Smooth muscle cell (in vitro differentiated cells): ENCODE data around the gene TTC39B. TPM values are rescaled to one million over a fixed set of nuclear protein-coding genes. Genes with fewer than 3 reads are reported as not detected.

Experiments used
- DNase-seq: peaks from one replicate; lab custom pipeline; 2025; ENCODE audit not compliant: unreplicated experiment; lab: John Stamatoyannopoulos, UW
- H2AFZ ChIP-seq: fragments of 200-600 bp; sonication (generic); 2 replicates; pipeline ENCODE4 v1.6.0; 2016; ENCODE audit warnings: antibody characterized with exemption, low read depth, mild to moderate bottlenecking
- H3F3A ChIP-seq: fragments of 200-600 bp; sonication (generic); 2 replicates; pipeline ENCODE4 v1.6.0; 2017; ENCODE audit warnings: antibody characterized with exemption, low read depth
- H3K27ac ChIP-seq: fragments of 200-600 bp; sonication (generic); 2 replicates; pipeline ENCODE4 v1.5.1; 2016; ENCODE audit warnings: low read depth, mild to moderate bottlenecking
- H3K27me3 ChIP-seq: fragments of 200-600 bp; sonication (generic); 2 replicates; pipeline ENCODE4 v1.6.1; 2016; ENCODE audit warnings: low read depth, mild to moderate bottlenecking
- H3K36me3 ChIP-seq: fragments of 200-600 bp; sonication (generic); 2 replicates; pipeline ENCODE4 v1.5.1; 2016; ENCODE audit warnings: low read depth
- H3K4me1 ChIP-seq: fragments of 200-600 bp; sonication (generic); 2 replicates; pipeline ENCODE4 v1.5.1; 2016; ENCODE audit warnings: low read depth
- H3K4me2 ChIP-seq: fragments of 200-600 bp; sonication (generic); 2 replicates; pipeline ENCODE4 v1.6.0; 2016; ENCODE audit warnings: mild to moderate bottlenecking
- H3K4me3 ChIP-seq: fragments of 200-600 bp; sonication (generic); 2 replicates; pipeline ENCODE4 v1.5.1; 2016; ENCODE audit warnings: mild to moderate bottlenecking
- H3K79me2 ChIP-seq: fragments of 200-600 bp; sonication (generic); 2 replicates; pipeline ENCODE4 v1.6.0; 2016; ENCODE audit warnings: low read depth, mild to moderate bottlenecking
- H3K9ac ChIP-seq: fragments of 200-600 bp; sonication (generic); 2 replicates; pipeline ENCODE4 v1.6.0; 2016; ENCODE audit warnings: low read depth
- H3K9me3 ChIP-seq: fragments of 200-600 bp; sonication (generic); replicated peaks from 2 replicates; pipeline ENCODE4 v1.5.1; 2016; ENCODE audit warnings: low read depth
- H4K20me1 ChIP-seq: fragments of 200-600 bp; sonication (generic); 2 replicates; pipeline ENCODE4 v1.6.0; 2016; ENCODE audit warnings: low read depth
- WGBS: methylation state at CpG from one replicate; pipeline ENCODE4 v1.1.7; 2016; ENCODE audit warnings: low lambda C conversion rate; 5-methylcytosine and 5-hydroxymethylcytosine counted together
- polyA plus RNA-seq: library from polyadenylated mRNA; unstranded; fragments of >200 nt; fragmentation: Nextera tagmentation; extraction: Ambion mirVana; gene quantifications from 2 replicates; pipeline ENCODE4 v1.2.1, GENCODE V29; 2016
- total RNA-seq: library from RNA; depleted of rRNA; stranded (reverse); fragments of >200 nt; gene quantifications from 2 replicates; pipeline ENCODE4 v1.2.3, GENCODE V29; 2014
- TF ChIP-seq, protein P1 (sequence below): fragments of 200-600 bp; sonication (generic); IDR thresholded peaks from 2 replicates; pipeline ENCODE4 v1.5.1; 2017; ENCODE audit warnings: borderline replicate concordance, mild to moderate bottlenecking, antibody characterized with exemption; ENCODE audit not compliant: insufficient read depth, poor library complexity, severe bottlenecking

Gene TTC39B
- total RNA-seq (12.1 and 13.3 TPM in 2 replicates), polyA plus RNA-seq (3.5 and 3.8 TPM in 2 replicates)

DNA sequence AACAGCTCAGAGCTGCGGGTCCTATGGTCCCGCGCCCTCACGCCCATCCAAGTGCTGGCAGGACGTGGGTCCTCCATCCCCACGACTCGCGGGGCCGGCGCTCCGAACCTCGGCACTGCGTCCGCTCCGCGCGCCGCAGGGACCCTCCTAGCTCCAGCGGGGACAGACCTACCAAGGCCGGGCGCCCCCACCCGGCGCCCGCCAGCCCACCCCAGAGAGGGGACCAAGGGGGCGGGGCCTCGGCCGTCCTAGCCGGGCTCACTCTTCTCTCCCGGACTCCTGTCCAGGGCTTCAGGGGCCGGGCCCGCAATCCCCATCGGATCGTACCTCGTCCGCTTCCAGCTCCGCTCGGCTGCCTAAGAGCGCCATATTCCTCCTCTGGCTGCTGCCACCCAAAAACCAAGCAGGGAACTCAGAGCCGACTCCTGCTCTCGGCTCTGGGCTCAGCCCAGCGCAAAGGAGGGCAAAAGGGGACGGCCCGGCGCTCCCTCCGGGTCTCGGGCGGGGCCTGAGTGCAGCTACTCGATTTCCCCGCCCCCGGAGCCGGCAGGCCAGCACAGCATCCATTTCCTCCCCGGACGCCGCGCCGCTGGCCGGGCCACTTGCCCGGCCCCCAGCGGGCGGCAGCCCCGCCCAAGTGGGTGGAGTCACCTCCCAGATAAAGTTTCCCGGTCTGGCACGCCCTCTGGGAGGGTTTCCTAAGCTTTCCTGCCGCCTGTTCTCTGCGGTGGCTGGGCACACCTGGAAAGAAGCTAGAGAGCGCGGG lies at the start of gene TTC39B:
TTC39B (minus strand) TSS at position 460 of the 766 bp plus-strand sequence; CDS start at position 369, 91 bp downstream.
- peak within 1 kb of the TSS; percentile 87 for H3K4me3 ChIP-seq
- H3K27ac ChIP-seq = peak within 1 kb of the TSS; percentile 30
- TF ChIP-seq, protein P1, sequence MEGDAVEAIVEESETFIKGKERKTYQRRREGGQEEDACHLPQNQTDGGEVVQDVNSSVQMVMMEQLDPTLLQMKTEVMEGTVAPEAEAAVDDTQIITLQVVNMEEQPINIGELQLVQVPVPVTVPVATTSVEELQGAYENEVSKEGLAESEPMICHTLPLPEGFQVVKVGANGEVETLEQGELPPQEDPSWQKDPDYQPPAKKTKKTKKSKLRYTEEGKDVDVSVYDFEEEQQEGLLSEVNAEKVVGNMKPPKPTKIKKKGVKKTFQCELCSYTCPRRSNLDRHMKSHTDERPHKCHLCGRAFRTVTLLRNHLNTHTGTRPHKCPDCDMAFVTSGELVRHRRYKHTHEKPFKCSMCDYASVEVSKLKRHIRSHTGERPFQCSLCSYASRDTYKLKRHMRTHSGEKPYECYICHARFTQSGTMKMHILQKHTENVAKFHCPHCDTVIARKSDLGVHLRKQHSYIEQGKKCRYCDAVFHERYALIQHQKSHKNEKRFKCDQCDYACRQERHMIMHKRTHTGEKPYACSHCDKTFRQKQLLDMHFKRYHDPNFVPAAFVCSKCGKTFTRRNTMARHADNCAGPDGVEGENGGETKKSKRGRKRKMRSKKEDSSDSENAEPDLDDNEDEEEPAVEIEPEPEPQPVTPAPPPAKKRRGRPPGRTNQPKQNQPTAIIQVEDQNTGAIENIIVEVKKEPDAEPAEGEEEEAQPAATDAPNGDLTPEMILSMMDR = no peak
- H3F3A ChIP-seq = peaks cover 5% of the 10 kb centered on the region
- no peaks in the 10 kb centered on the region for H3K27me3 ChIP-seq
- H3K9me3 ChIP-seq = no peaks in the 10 kb centered on the region
- peaks cover 18% of the 10 kb centered on the region for H3K79me2 ChIP-seq
- no peaks in the 10 kb centered on the region for H3K36me3 ChIP-seq
- no peaks in the 10 kb centered on the region for H4K20me1 ChIP-seq
- DNase-seq = peak; percentile 83
- H3K9ac ChIP-seq = peak within 1 kb of the TSS; percentile 52
- H3K4me2 ChIP-seq = peak within 1 kb of the TSS; percentile 92
- WGBS = under 1% methylated on average over 52 of the region's 67 CpGs
- H3K4me1 ChIP-seq = no peaks in the 10 kb centered on the region
- peak within 1 kb of the TSS; percentile 90 for H2AFZ ChIP-seq

DNA sequence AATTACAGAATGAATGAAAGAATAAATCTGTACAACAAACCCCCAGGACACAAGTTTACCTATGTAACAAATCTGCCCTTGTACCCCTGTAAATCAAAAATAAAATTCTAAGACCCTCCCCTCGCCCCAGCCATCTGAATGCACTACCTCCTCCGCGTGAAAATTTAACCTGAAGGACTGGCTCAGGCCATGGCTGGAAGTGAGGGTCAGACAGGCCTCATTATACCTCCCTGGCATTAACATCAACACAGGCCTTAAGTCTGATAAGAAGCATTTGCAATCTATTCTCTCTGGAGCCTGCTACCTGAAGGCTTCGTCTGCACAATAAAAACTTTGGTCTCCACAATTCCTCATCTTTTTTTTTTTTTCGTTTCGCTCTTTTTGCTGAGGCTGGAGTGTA lies 48.7 kb upstream of the TTC39B start:
- 81% methylated on average over 6 of the region's 6 CpGs for WGBS
- Histone ChIP-seq H2AFZ (peak overlapping the region; percentile 59), H3K4me2 (no peak overlapping the region), H3K79me2 (no peaks in the 10 kb centered on the region), H3K36me3 (no peaks in the 10 kb centered on the region), H3K27me3 (no peaks in the 10 kb centered on the region), H3K4me1 (no peaks in the 10 kb centered on the region), H3K4me3 (no peak overlapping the region), H3K9me3 (no peaks in the 10 kb centered on the region), H3K27ac (no peak overlapping the region), H3K9ac (no peak overlapping the region), H3F3A (no peaks in the 10 kb centered on the region), H4K20me1 (no peaks in the 10 kb centered on the region)
- DNase-seq = no peak
- TF ChIP-seq, protein P1 = no peak

DNA sequence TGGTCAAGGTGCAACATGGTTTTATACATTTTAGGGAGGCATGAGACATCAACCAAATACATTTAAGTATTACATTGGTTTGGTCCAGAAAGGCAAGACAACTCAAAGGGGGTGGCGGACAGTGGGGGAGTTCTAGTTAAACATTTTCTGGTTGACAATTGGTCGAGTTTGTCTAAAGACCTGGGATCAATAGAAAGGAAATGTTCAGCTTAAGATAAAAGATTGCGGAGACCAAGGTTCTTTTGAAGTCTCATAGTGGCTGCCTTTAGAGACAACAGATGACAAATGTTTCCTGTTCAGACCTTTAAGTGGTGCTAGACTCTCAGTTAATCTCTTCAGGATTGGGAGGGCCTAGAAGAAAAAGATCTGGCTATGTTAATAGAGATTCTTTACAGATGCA lies 47.7 kb upstream of the TTC39B start:
- Histone ChIP-seq H3K4me1 (no peaks in the 10 kb centered on the region), H3K79me2 (no peaks in the 10 kb centered on the region), H3F3A (no peaks in the 10 kb centered on the region), H4K20me1 (no peaks in the 10 kb centered on the region), H3K27me3 (no peaks in the 10 kb centered on the region), H3K9me3 (no peaks in the 10 kb centered on the region), H2AFZ (peak overlapping the region; percentile 59), H3K36me3 (no peaks in the 10 kb centered on the region), H3K4me3 (no peak overlapping the region), H3K4me2 (no peak overlapping the region), H3K9ac (no peak overlapping the region), H3K27ac (no peak overlapping the region)
- WGBS = 31% methylated on average over 3 of the region's 3 CpGs
- TF ChIP-seq, protein P1 = no peak
- no peak for DNase-seq

DNA sequence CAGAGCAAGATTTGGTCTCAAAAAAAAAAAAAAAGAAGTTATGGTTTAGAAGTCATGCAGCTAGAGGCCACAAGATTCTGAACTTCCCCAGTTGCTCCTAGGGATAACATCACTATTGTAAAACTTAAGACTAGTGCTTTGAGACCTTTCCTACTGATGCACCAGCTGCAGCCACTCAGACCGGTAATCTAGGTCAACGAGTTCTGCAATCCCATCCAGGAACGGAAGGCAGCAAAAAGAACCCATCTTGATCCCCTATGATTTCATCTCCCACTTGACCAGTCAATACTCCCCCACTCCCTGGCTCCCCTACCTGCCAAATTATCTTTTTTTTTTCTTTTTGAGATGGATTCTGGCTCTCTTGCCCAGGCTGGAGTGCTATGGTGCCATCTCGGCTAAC lies 46.9 kb upstream of the TTC39B start:
- no peaks in the 10 kb centered on the region for H3K36me3 ChIP-seq
- 87% methylated on average over 4 of the region's 4 CpGs for WGBS
- no peaks in the 10 kb centered on the region for H3K79me2 ChIP-seq
- no peak for DNase-seq
- no peak overlapping the region for H3K4me2 ChIP-seq
- H3K9me3 ChIP-seq = no peaks in the 10 kb centered on the region
- H4K20me1 ChIP-seq = no peaks in the 10 kb centered on the region
- no peaks in the 10 kb centered on the region for H3K4me1 ChIP-seq
- no peak overlapping the region for H3K9ac ChIP-seq
- no peaks in the 10 kb centered on the region for H3F3A ChIP-seq
- H3K27ac ChIP-seq = no peak overlapping the region
- TF ChIP-seq, protein P1 = no peak
- H3K27me3 ChIP-seq = no peaks in the 10 kb centered on the region
- no peak overlapping the region for H3K4me3 ChIP-seq
- H2AFZ ChIP-seq = no peak overlapping the region
